ENCODE results near the gene IGSF9B. TPM values are rescaled to one million over a fixed set of nuclear protein-coding genes. Genes with fewer than 3 reads are reported as not detected.

IGSF9B gene
- total RNA-seq, 1 experiment from 2014 or later, result 0.31 TPM

Other genes with a start within 250 kb of the IGSF9B start
- gene SPATA19, start 111.5 kb downstream of the IGSF9B start, total RNA-seq (2014; rRNA removed; shearing (Covaris generic)), result not detected in 2 replicates
- gene JAM3, start 112.1 kb upstream of the IGSF9B start, total RNA-seq (2014; rRNA removed; shearing (Covaris generic)), result 49.5 and 66.0 TPM in 2 replicates